Measurements from ENCODE around the gene CCDC171. TPM values are rescaled to one million over a fixed set of nuclear protein-coding genes. Genes with fewer than 3 reads are reported as not detected.

CCDC171 gene
- 1.2 TPM for polyA plus RNA-seq (2012; ENCODE audit: insufficient read depth, insufficient read length, low read depth)

- no peaks in the 10 kb centered on the region for H3K4me1 ChIP-seq
- H3K27me3 ChIP-seq, result peaks cover 6% of the 10 kb centered on the region; the same call in 1 of the 2 replicates
- H3K4me3 ChIP-seq (ENCODE audit: low read depth, low read length), result peak within 1 kb of the TSS; percentile 89
- TF ChIP-seq, protein P1, sequence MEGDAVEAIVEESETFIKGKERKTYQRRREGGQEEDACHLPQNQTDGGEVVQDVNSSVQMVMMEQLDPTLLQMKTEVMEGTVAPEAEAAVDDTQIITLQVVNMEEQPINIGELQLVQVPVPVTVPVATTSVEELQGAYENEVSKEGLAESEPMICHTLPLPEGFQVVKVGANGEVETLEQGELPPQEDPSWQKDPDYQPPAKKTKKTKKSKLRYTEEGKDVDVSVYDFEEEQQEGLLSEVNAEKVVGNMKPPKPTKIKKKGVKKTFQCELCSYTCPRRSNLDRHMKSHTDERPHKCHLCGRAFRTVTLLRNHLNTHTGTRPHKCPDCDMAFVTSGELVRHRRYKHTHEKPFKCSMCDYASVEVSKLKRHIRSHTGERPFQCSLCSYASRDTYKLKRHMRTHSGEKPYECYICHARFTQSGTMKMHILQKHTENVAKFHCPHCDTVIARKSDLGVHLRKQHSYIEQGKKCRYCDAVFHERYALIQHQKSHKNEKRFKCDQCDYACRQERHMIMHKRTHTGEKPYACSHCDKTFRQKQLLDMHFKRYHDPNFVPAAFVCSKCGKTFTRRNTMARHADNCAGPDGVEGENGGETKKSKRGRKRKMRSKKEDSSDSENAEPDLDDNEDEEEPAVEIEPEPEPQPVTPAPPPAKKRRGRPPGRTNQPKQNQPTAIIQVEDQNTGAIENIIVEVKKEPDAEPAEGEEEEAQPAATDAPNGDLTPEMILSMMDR (IDR thresholded peaks at IDR 0.05; ENCODE audit: low read depth, low read length), result 0 out of 2 replicates have a peak, but pooled peaks have one; percentile 1
- no peaks in the 10 kb centered on the region for H3K36me3 ChIP-seq
- DNase-seq, result peak; percentile 95
- no peaks in the 10 kb centered on the region for H3K9me3 ChIP-seq
These were observed at the start of gene CCDC171 for GRCh38 chr9:15552636-15553527. Gene CCDC171, plus strand, starts transcription at chr9:15553043. Its CDS starts 11,046 bp downstream, at chr9:15564089.

GRCh38 chr9:15505921-15506320 is 46.9 kb upstream of the CCDC171 start:
- H3K9me3 ChIP-seq, result no peaks in the 10 kb centered on the region
- DNase-seq, result no peak
- no peaks in the 10 kb centered on the region for H3K27me3 ChIP-seq
- no peaks in the 10 kb centered on the region; the same call in none of the 2 replicates for H3K4me1 ChIP-seq
- TF ChIP-seq, protein P1 (IDR thresholded peaks at IDR 0.05; ENCODE audit: low read depth, low read length), result no peak
- H3K4me3 ChIP-seq (ENCODE audit: low read depth, low read length), result no peak overlapping the region
- peaks cover 72% of the 10 kb centered on the region for H3K36me3 ChIP-seq

- TF ChIP-seq, protein P1 (IDR thresholded peaks at IDR 0.05; ENCODE audit: low read depth, low read length), result no peak
- Histone ChIP-seq H3K9me3 (no peaks in the 10 kb centered on the region), H3K4me1 (no peaks in the 10 kb centered on the region; the same call in none of the 2 replicates), H3K4me3 (ENCODE audit: low read depth, low read length) (peak overlapping the region; percentile 85), H3K36me3 (peaks cover 41% of the 10 kb centered on the region), H3K27me3 (no peaks in the 10 kb centered on the region)
- peak; percentile 64 for DNase-seq
These were observed 42.7 kb upstream of the CCDC171 start for GRCh38 chr9:15509931-15510788.

- TF ChIP-seq, protein P1 (IDR thresholded peaks at IDR 0.05; ENCODE audit: low read depth, low read length), result no peak
- Histone ChIP-seq H3K4me3 (ENCODE audit: low read depth, low read length) (peak within 1 kb of the TSS; percentile 85), H3K9me3 (no peaks in the 10 kb centered on the region), H3K4me1 (no peaks in the 10 kb centered on the region; the same call in none of the 2 replicates), H3K27me3 (no peaks in the 10 kb centered on the region), H3K36me3 (peaks cover 33% of the 10 kb centered on the region)
- peak; percentile 84 for DNase-seq
These were observed 41.9 kb upstream of the CCDC171 start, which contains the start of gene PSIP1 for GRCh38 chr9:15510789-15511575. Gene PSIP1, minus strand, starts transcription at chr9:15510970. Its CDS starts 782 bp downstream, at chr9:15510188.

GRCh38 chr9:15512204-15512603 is 40.6 kb upstream of the CCDC171 start:
- H3K9me3 ChIP-seq, result no peaks in the 10 kb centered on the region
- TF ChIP-seq, protein P1 (IDR thresholded peaks at IDR 0.05; ENCODE audit: low read depth, low read length), result no peak
- DNase-seq, result no peak
- no peaks in the 10 kb centered on the region; the same call in none of the 2 replicates for H3K4me1 ChIP-seq
- H3K4me3 ChIP-seq (ENCODE audit: low read depth, low read length), result no peak overlapping the region
- H3K27me3 ChIP-seq, result no peaks in the 10 kb centered on the region
- peaks cover 21% of the 10 kb centered on the region for H3K36me3 ChIP-seq

Measured in BE2C (cell line).